Vagina (tissue), 2 donors: Measurements from ENCODE around the gene AFF3. TPM values are rescaled to one million over a fixed set of nuclear protein-coding genes. Genes with fewer than 3 reads are reported as not detected.

Source experiments
- DNase-seq, 2 donors: peaks; one replicate each; pipeline ENCODE4 v3.0.0-alpha.2; 2017; ENCODE audit errors: extremely low spot score in 2 of 2
- H3K27ac ChIP-seq: fragments of 200-600 bp; sonication (generic); one replicate; pipeline ENCODE4 v1.5.1; 2019
- H3K27me3 ChIP-seq: fragments of 200-600 bp; sonication (generic); one replicate; pipeline ENCODE4 v1.5.1; 2019
- H3K36me3 ChIP-seq, 2 donors: fragments of 200-600 bp; sonication (generic); one replicate each; pipeline ENCODE4 v1.5.1; 2017 to 2019
- H3K4me1 ChIP-seq: fragments of 200-600 bp; sonication (generic); one replicate; pipeline ENCODE4 v1.5.1; 2019
- H3K4me3 ChIP-seq, 2 donors: fragments of 200-600 bp; sonication (generic); 1 replicate in 1 of 2; 2 replicates in 1 of 2; pipeline ENCODE4 v1.5.1; 2016 to 2019
- H3K9me3 ChIP-seq: fragments of 200-600 bp; sonication (generic); one replicate; pipeline ENCODE4 v1.5.1; 2019
- CTCF ChIP-seq, 3 experiments: fragments of 450-650 bp in 2 of 3; fragments of 200-600 bp in 1 of 3; sonication (generic) in 1 of 3; IDR thresholded peaks; one replicate each; pipeline ENCODE4 v1.5.1; 2017 to 2019; ENCODE audit warnings: antibody characterized with exemption in 3 of 3, mild to moderate bottlenecking in 2 of 3, moderate library complexity in 2 of 3
- POLR2A ChIP-seq, 2 donors: fragments of 450-650 bp; IDR thresholded peaks; one replicate each; pipeline ENCODE4 v1.6.1; 2017; ENCODE audit warnings: antibody characterized with exemption in 2 of 2, mild to moderate bottlenecking in 2 of 2, moderate library complexity in 2 of 2
- POLR2AphosphoS5 ChIP-seq, 2 donors: sonication (generic); formaldehyde crosslinking; IDR thresholded peaks; one replicate each; pipeline ENCODE4 v1.9.0; 2017; ENCODE audit warnings: antibody characterized with exemption in 2 of 2, mild to moderate bottlenecking in 2 of 2, low read depth in 1 of 2; ENCODE audit not compliant: insufficient read depth in 1 of 2
- intact Hi-C: fragments of 100-400 bp; cut with DNase I; formaldehyde crosslinking; loops from one replicate; pipeline ENCODE4 v1.15.1; 2023
- total RNA-seq: library from RNA; depleted of rRNA; stranded (reverse); fragments of >200 nt; gene quantifications from one replicate; pipeline ENCODE4 v1.2.3, GENCODE V29; 2016

AFF3 gene
- total RNA-seq, 1 donor from 2014 or later: 7.6 TPM

DNA sequence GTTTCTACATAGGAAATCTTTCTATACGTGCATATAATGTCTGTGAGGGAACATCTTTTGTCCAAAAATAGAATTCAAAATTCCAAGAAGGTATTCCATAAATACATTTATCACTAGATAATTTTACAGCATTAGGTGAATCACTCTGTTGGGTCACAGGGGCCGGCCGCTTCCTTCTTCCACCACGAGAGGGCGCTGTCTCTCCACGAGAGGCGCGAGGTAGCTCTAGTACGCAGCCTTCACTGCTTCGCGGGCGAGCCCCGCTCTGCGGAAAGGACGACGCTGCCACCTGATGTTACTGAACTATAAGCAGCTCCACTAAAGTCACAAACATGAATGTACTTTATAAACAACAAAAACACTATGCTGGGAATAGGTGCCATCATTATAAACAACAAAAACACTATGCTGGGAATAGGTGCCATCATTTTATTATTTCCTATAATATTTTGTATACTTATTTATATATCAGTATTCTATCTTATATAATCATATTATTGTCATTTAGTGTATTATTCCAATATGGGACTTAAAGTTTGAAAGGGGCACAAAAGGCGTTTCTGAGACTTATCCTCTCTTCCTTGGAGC, 583.2 kb downstream of the AFF3 start:
- no peak for DNase-seq
- Histone ChIP-seq H3K27me3 (no peaks in the 10 kb centered on the region), H3K9me3 (no peaks in the 10 kb centered on the region), H3K27ac (no peak overlapping the region), H3K4me1 (no peaks in the 10 kb centered on the region), H3K4me3 (no peak overlapping the region), H3K36me3 (no peaks in the 10 kb centered on the region)
- TF ChIP-seq CTCF (IDR thresholded peaks at IDR 0.05) (peak; percentile 91 to 97 (median 93)), POLR2AphosphoS5 (IDR thresholded peaks at IDR 0.05; ENCODE audit: insufficient read depth in 1 of 2, low read depth in 1 of 2) (no peak)
- intact Hi-C loops: loop anchor here (5.0 kb wide), 1 partner anchor 698 kb away; no protein-coding TSS in a partner anchor

GRCh38 chr2:99555404-99555803, 587.0 kb downstream of the AFF3 start:
- intact Hi-C loops: loop anchor here (5.0 kb wide), 1 partner anchor 702 kb away; no protein-coding TSS in a partner anchor
- no peak for TF ChIP-seq CTCF (IDR thresholded peaks at IDR 0.05)
- TF ChIP-seq POLR2A (IDR thresholded peaks at IDR 0.05): no peak
- TF ChIP-seq POLR2AphosphoS5 (IDR thresholded peaks at IDR 0.05; ENCODE audit: insufficient read depth in 1 of 2, low read depth in 1 of 2): no peak

DNA sequence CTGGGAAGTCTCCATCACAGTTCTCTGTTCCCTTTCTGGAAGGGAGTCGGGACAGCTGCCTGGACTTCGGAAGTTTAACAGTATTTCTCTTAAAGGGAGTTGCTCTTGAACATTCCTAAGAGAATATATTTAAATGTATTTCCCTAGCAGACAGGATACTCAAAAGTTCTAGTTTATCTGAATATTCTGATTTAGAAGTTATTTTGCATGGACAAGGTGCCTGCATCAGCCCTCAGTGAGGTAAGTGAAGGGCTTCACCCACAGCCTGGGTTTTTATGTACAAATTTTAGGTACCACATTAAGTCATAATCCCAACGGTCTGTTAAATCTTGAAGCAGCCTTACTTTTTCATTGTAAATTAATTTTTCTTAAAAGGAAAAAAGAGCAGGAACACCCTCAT, 587.5 kb downstream of the AFF3 start:
- no peaks in the 10 kb centered on the region for H3K36me3 ChIP-seq
- H3K4me3 ChIP-seq: no peak overlapping the region
- H3K9me3 ChIP-seq: no peaks in the 10 kb centered on the region
- intact Hi-C loops: loop anchor here (5.0 kb wide), 1 partner anchor 702 kb away; no protein-coding TSS in a partner anchor
- H3K4me1 ChIP-seq: no peaks in the 10 kb centered on the region
- H3K27me3 ChIP-seq: no peaks in the 10 kb centered on the region
- no peak overlapping the region for H3K27ac ChIP-seq
- TF ChIP-seq POLR2AphosphoS5 (IDR thresholded peaks at IDR 0.05; ENCODE audit: insufficient read depth in 1 of 2, low read depth in 1 of 2) (no peak), POLR2A (IDR thresholded peaks at IDR 0.05) (no peak), CTCF (IDR thresholded peaks at IDR 0.05) (no peak)
- DNase-seq: no peak

More at GRCh38 chr2:99555404-99555803, 587.0 kb downstream of the AFF3 start:
- no peaks in the 10 kb centered on the region for H3K4me1 ChIP-seq
- no peaks in the 10 kb centered on the region for H3K36me3 ChIP-seq
- DNase-seq: no peak
- H3K27me3 ChIP-seq: no peaks in the 10 kb centered on the region
- H3K9me3 ChIP-seq: no peaks in the 10 kb centered on the region
- no peak overlapping the region for H3K27ac ChIP-seq
- H3K4me3 ChIP-seq: no peak overlapping the region

- H3K4me3 ChIP-seq: no peak overlapping the region
- no peak overlapping the region for H3K27ac ChIP-seq
- intact Hi-C loops: no loop called here
- TF ChIP-seq CTCF (IDR thresholded peaks at IDR 0.05) (no peak), POLR2AphosphoS5 (IDR thresholded peaks at IDR 0.05; ENCODE audit: insufficient read depth in 1 of 2, low read depth in 1 of 2) (no peak)
- no peaks in the 10 kb centered on the region for H3K36me3 ChIP-seq
- no peak for DNase-seq
- no peaks in the 10 kb centered on the region for H3K4me1 ChIP-seq
- H3K27me3 ChIP-seq: no peaks in the 10 kb centered on the region
- H3K9me3 ChIP-seq: no peaks in the 10 kb centered on the region
Measured at GRCh38 chr2:99554238-99554637, 588.2 kb downstream of the AFF3 start.

- Histone ChIP-seq H3K27me3 (no peaks in the 10 kb centered on the region), H3K27ac (no peak overlapping the region), H3K4me1 (no peaks in the 10 kb centered on the region), H3K9me3 (no peaks in the 10 kb centered on the region), H3K4me3 (no peak overlapping the region), H3K36me3 (no peaks in the 10 kb centered on the region)
- DNase-seq: no peak
- intact Hi-C loops: no loop called here
- TF ChIP-seq CTCF (IDR thresholded peaks at IDR 0.05): no peak
- no peak for TF ChIP-seq POLR2AphosphoS5 (IDR thresholded peaks at IDR 0.05; ENCODE audit: insufficient read depth in 1 of 2, low read depth in 1 of 2)
- TF ChIP-seq POLR2A (IDR thresholded peaks at IDR 0.05): no peak
Measured at GRCh38 chr2:99552529-99552928, 589.9 kb downstream of the AFF3 start.
